WTC11 (cell line): ENCODE data around the gene ZNF407.

Experiments
- SMAD4 ChIP-seq: sonication (generic); formaldehyde crosslinking; IDR thresholded peaks from 2 replicates; pipeline ENCODE4 v1.8.0; 2022; ENCODE audit warnings: mild to moderate bottlenecking, missing genetic modification reagents
- TF ChIP-seq, protein P1 (sequence below): fragments of 200-600 bp; IDR thresholded peaks from 2 replicates; pipeline ENCODE4 v1.8.0; 2022; ENCODE audit warnings: antibody characterized with exemption

DNA sequence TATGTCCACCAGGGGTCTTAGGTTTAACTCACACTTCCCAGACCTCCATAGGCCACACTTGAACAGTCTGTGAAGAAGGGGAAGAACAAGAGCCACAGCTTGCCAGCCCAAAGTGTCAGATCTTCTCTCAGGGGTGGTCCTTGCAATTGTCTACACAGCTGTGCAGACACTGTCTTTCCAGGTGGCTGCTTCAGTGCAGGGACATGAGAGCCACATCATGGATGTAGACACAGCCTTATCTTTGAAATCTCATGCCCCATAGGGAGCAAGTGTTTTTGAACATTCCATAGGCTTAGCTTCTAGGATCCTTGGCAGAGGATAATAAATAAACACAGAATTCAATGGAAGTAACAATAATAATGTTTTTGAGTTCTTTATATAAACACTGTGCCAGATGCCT lies 6.7 kb downstream of the ZNF407 start:
- TF ChIP-seq, protein P1, sequence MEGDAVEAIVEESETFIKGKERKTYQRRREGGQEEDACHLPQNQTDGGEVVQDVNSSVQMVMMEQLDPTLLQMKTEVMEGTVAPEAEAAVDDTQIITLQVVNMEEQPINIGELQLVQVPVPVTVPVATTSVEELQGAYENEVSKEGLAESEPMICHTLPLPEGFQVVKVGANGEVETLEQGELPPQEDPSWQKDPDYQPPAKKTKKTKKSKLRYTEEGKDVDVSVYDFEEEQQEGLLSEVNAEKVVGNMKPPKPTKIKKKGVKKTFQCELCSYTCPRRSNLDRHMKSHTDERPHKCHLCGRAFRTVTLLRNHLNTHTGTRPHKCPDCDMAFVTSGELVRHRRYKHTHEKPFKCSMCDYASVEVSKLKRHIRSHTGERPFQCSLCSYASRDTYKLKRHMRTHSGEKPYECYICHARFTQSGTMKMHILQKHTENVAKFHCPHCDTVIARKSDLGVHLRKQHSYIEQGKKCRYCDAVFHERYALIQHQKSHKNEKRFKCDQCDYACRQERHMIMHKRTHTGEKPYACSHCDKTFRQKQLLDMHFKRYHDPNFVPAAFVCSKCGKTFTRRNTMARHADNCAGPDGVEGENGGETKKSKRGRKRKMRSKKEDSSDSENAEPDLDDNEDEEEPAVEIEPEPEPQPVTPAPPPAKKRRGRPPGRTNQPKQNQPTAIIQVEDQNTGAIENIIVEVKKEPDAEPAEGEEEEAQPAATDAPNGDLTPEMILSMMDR, result no peak
- no peak for TF ChIP-seq SMAD4
